HCT116 (cell line): Measurements from ENCODE around the gene GALNT17. TPM values are rescaled to one million over a fixed set of nuclear protein-coding genes. Genes with fewer than 3 reads are reported as not detected.

Experiments used
- ATAC-seq: fragments of 200-7000 bp; cut with Tn5 transposase; 2 replicates; pipeline ENCODE4 v1.9.1; 2020; ENCODE audit warnings: mild to moderate bottlenecking, moderate library complexity
- BruUV-seq: library from RNA; stranded (reverse); fragments of 400-500 nt; replicated peaks from 2 replicates; lab custom pipeline; 2021; lab: Mats Ljungman, UMichigan
- CTCF ChIA-PET: fragments of 300-600 bp; sonication (Branson Sonifier 250); formaldehyde crosslinking; loops from one replicate; lab custom pipeline; 2021; ENCODE audit warnings: antibody characterized with exemption; lab: Charles Lee
- POLR2A ChIA-PET: fragments of 300-600, 350-600 bp; sonication (Branson Sonifier 250); formaldehyde crosslinking; loops from one replicate; lab custom pipeline; 2021; ENCODE audit warnings: antibody characterized with exemption; lab: Charles Lee
- RAD21 ChIA-PET, 2 experiments: fragments of 300-600 bp; sonication (Branson Sonifier 250); formaldehyde crosslinking; loops; one replicate each; lab custom pipeline; 2023; ENCODE audit warnings: low total read pairs in 2 of 2; ENCODE audit not compliant: uncharacterized antibody in 2 of 2, unreplicated experiment in 2 of 2, low non-redundant PET in 1 of 2; lab: Charles Lee
- DNase-seq: peaks from one replicate; pipeline ENCODE4 v3.0.0-alpha.2; 2010; ENCODE audit warnings: low read depth, low spot score
- H2AFZ ChIP-seq: fragments of 200-600 bp; shearing (Covaris generic), sonication (generic); 2 replicates; pipeline ENCODE4 v1.6.1; 2017; ENCODE audit warnings: low read depth, mixed run types, mixed read lengths, antibody characterized with exemption, low read length; ENCODE audit not compliant: poor library complexity, severe bottlenecking
- H3K27ac ChIP-seq: 2 replicates; pipeline ENCODE4 v1.5.1; 2012; ENCODE audit warnings: low read depth, low read length
- H3K27me3 ChIP-seq: fragments of 200-600 bp; sonication (generic); 2 replicates; pipeline ENCODE4 v1.6.1; 2016; ENCODE audit warnings: mixed run types, low read length, mixed read lengths; ENCODE audit not compliant: insufficient read depth
- H3K36me3 ChIP-seq, 2 experiments: fragments of 200-500 bp in 1 of 2; fragments of 200-600 bp in 1 of 2; sonication (Bioruptor generic) in 1 of 2; sonication (generic) in 1 of 2; 2 replicates each; pipeline versions ENCODE4 v1.5.1 to v1.6.1; 2014 to 2016; ENCODE audit warnings: low read length in 2 of 2, inconsistent platforms in 1 of 2, mixed read lengths in 1 of 2, mixed run types in 1 of 2; ENCODE audit not compliant: insufficient read depth in 2 of 2, control insufficient read depth in 1 of 2
- H3K4me1 ChIP-seq, 2 experiments: fragments of 200-600 bp in 1 of 2; sonication (generic) in 1 of 2; 2 replicates each; pipeline versions ENCODE4 v1.5.1 to v1.6.1; 2012 to 2017; ENCODE audit warnings: low read length in 2 of 2, inconsistent platforms in 1 of 2, mild to moderate bottlenecking in 1 of 2, mixed read lengths in 1 of 2, mixed run types in 1 of 2, moderate library complexity in 1 of 2; ENCODE audit not compliant: insufficient read depth in 2 of 2, control insufficient read depth in 1 of 2
- H3K4me2 ChIP-seq: fragments of 200-600 bp; sonication (generic); 2 replicates; pipeline ENCODE4 v1.6.1; 2017; ENCODE audit warnings: mixed run types, low read length, mixed read lengths
- H3K4me3 ChIP-seq, 2 experiments: fragments of 200-600 bp in 1 of 2; sonication (generic) in 1 of 2; replicated peaks in 1 of 2; 2 replicates each; pipeline ENCODE4 v1.5.1; 2011 to 2016; ENCODE audit warnings: low read length in 2 of 2, control low read depth in 1 of 2, low read depth in 1 of 2, mild to moderate bottlenecking in 1 of 2, mixed read lengths in 1 of 2, mixed run types in 1 of 2
- H3K79me2 ChIP-seq: fragments of 200-600 bp; sonication (generic); 2 replicates; pipeline ENCODE4 v1.6.1; 2017; ENCODE audit warnings: mild to moderate bottlenecking, mixed run types, low read length, moderate library complexity, mixed read lengths; ENCODE audit not compliant: insufficient read depth
- H3K9ac ChIP-seq: fragments of 200-600 bp; sonication (generic); 2 replicates; pipeline ENCODE4 v1.6.1; 2016; ENCODE audit warnings: low read length, mixed read lengths
- H3K9me2 ChIP-seq: fragments of 200-600 bp; sonication (generic), shearing (Covaris generic); 2 replicates; pipeline ENCODE4 v1.6.1; 2017; ENCODE audit warnings: mixed run types, mild to moderate bottlenecking, moderate library complexity; ENCODE audit not compliant: insufficient read depth
- H3K9me3 ChIP-seq, 2 experiments: fragments of 200-500 bp in 1 of 2; fragments of 200-600 bp in 1 of 2; sonication (Bioruptor generic) in 1 of 2; sonication (generic) in 1 of 2; 2 replicates each; pipeline ENCODE4 v1.6.1; 2014 to 2017; ENCODE audit warnings: low read length in 2 of 2, mixed read lengths in 2 of 2, inconsistent platforms in 1 of 2, low read depth in 1 of 2, mild to moderate bottlenecking in 1 of 2, mixed run types in 1 of 2, moderate library complexity in 1 of 2; ENCODE audit not compliant: control insufficient read depth in 1 of 2, insufficient read depth in 1 of 2
- H4K20me1 ChIP-seq: fragments of 200-600 bp; sonication (generic), shearing (Covaris generic); 2 replicates; pipeline ENCODE4 v1.6.1; 2017; ENCODE audit warnings: mixed run types, mild to moderate bottlenecking, moderate library complexity; ENCODE audit not compliant: insufficient read depth
- CBX3 ChIP-seq: IDR thresholded peaks from 2 replicates; pipeline ENCODE4 v1.6.1; 2012; ENCODE audit warnings: low read depth
- CEBPB ChIP-seq: IDR thresholded peaks from 2 replicates; pipeline ENCODE4 v1.6.1; 2012; ENCODE audit warnings: low read depth
- ELF1 ChIP-seq: IDR thresholded peaks from 2 replicates; pipeline ENCODE4 v1.6.1; 2012; ENCODE audit warnings: low read depth, borderline replicate concordance
- EZH2phosphoT487 ChIP-seq: fragments of 200-600 bp; IDR thresholded peaks from 2 replicates; pipeline ENCODE4 v1.6.1; 2018; ENCODE audit warnings: antibody characterized with exemption, borderline replicate concordance
- POLR2A ChIP-seq: IDR thresholded peaks from 2 replicates; pipeline ENCODE4 v1.7.0; 2011; ENCODE audit warnings: borderline replicate concordance; ENCODE audit not compliant: insufficient read depth, insufficient read length; ENCODE audit errors: extremely low read depth
- SRF ChIP-seq: IDR thresholded peaks from 2 replicates; pipeline ENCODE4 v1.6.1; 2012; ENCODE audit warnings: low read depth
- intact Hi-C: fragments of 100-400 bp; cut with micrococcal nuclease; formaldehyde crosslinking; loops from 2 replicates; pipeline ENCODE4 v1.10.0; 2022
- total RNA-seq: library from RNA; stranded (reverse); gene quantifications from one replicate; pipeline ENCODE4 v1.2.1, GENCODE V29; 2021; ENCODE audit not compliant: unreplicated experiment
- TF ChIP-seq, protein P1 (sequence below), 3 experiments: fragments of 200-600 bp in 1 of 3; sonication (generic) in 1 of 3; IDR thresholded peaks in 2 of 3; conservative IDR thresholded peaks in 1 of 3; 2 replicates each; pipeline ENCODE4 v1.5.1; 2012 to 2017; ENCODE audit warnings: low read depth in 2 of 3, low read length in 2 of 3, antibody characterized with exemption in 1 of 3, borderline replicate concordance in 1 of 3, control low read depth in 1 of 3, mild to moderate bottlenecking in 1 of 3, mixed read lengths in 1 of 3, mixed run types in 1 of 3, moderate library complexity in 1 of 3; ENCODE audit not compliant: insufficient read depth in 1 of 3

GALNT17 gene
- total RNA-seq, 1 experiment from 2014 or later, result not detected

DNA sequence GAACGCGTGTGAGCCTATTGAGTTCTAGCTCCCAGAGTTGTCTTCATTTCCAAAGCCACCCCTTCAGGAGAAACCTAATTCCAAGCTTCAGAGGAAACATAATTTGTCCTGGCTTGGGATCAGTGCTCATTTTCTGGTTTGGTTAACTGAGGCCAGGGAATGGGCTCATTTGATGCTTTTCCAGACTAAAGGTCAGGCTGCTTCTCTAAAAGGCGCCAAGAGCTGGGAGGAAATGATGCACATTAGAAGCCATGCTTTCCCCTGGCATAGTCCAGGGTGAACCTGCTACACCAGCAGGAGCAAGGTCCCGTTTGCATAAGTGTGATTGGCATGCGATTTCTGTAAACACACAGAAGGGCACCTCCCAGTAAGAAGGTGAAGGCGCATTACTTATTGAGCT is 435.0 kb downstream of the GALNT17 start:
- H3K27ac ChIP-seq, result no peak overlapping the region
- H3K9ac ChIP-seq, result no peak overlapping the region

DNA sequence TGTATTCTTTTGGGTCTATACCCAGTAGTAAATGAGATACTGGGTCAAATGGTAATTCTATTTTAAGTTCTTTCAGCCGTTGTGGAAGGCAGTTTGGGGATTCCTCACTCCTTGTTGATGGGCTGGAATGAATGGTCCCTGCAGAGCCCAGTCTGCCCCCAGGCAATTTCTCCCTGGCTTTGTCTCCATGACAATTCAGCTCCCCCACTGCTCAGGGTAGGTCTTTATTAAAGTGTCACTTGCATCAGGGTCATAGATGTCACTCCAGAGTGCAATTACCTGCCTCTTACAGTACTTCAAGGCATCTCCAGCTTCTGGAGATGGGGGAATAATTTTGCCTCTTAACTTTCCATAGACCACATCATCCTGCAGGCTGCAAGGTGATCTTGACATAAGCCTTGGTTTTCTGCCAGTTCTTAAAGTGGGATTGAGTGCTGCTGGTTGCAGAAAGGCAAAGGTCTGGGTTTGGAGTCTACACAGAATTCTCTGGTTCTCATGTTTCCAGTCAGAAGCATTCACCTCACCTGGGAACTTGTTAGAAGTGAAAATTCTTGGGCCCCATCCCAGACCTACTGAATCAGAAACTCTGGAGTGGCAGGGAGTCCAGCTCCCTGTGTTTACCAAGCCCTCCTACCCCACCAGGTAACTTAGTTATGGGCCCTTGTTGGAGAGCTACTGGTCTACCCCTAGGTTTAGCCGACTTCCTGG is 442.4 kb downstream of the GALNT17 start:
- no peak overlapping the region for H3K27ac ChIP-seq
- intact Hi-C loops, result no loop called here
- H3K27me3 ChIP-seq, result no peaks in the 10 kb centered on the region
- no peak overlapping the region for H2AFZ ChIP-seq
- ATAC-seq (no peak), DNase-seq (no peak)
- no TSS peak for BruUV-seq
- no peak overlapping the region for H3K4me2 ChIP-seq
- no peaks in the 10 kb centered on the region for H3K79me2 ChIP-seq
- no peak for TF ChIP-seq POLR2A
- no peak for TF ChIP-seq EZH2phosphoT487
- TF ChIP-seq CEBPB, result no peak
- peaks cover 3 to 21% of the 10 kb centered on the region in 2 experiments; a peak in 1 of 4 replicates for H3K9me3 ChIP-seq
- no peaks in the 10 kb centered on the region for H4K20me1 ChIP-seq
- H3K9ac ChIP-seq, result no peak overlapping the region
- H3K9me2 ChIP-seq, result no peaks in the 10 kb centered on the region
- ChIA-PET RAD21 (no interaction called here), POLR2A (no interaction called here), CTCF (no interaction called here)
- H3K4me1 ChIP-seq, result no peaks in the 10 kb centered on the region
- H3K4me3 ChIP-seq, result no peak overlapping the region
- no peaks in the 10 kb centered on the region for H3K36me3 ChIP-seq

More for the DNA sequence above, 435.0 kb downstream of the GALNT17 start:
- Histone ChIP-seq H3K27me3 (no peaks in the 10 kb centered on the region), H3K4me2 (no peak overlapping the region), H3K79me2 (no peaks in the 10 kb centered on the region), H3K9me3 (peaks cover 0 to 15% of the 10 kb centered on the region in 2 experiments; a peak in 1 of 4 replicates), H4K20me1 (no peaks in the 10 kb centered on the region), H3K36me3 (no peaks in the 10 kb centered on the region), H3K9me2 (no peaks in the 10 kb centered on the region)
- CTCF ChIA-PET, result no interaction called here
- no TSS peak for BruUV-seq
- DNase-seq, result no peak
- ATAC-seq, result no peak
- TF ChIP-seq EZH2phosphoT487 (no peak), SRF (no peak), CBX3 (no peak), ELF1 (no peak)
- TF ChIP-seq, protein P1, sequence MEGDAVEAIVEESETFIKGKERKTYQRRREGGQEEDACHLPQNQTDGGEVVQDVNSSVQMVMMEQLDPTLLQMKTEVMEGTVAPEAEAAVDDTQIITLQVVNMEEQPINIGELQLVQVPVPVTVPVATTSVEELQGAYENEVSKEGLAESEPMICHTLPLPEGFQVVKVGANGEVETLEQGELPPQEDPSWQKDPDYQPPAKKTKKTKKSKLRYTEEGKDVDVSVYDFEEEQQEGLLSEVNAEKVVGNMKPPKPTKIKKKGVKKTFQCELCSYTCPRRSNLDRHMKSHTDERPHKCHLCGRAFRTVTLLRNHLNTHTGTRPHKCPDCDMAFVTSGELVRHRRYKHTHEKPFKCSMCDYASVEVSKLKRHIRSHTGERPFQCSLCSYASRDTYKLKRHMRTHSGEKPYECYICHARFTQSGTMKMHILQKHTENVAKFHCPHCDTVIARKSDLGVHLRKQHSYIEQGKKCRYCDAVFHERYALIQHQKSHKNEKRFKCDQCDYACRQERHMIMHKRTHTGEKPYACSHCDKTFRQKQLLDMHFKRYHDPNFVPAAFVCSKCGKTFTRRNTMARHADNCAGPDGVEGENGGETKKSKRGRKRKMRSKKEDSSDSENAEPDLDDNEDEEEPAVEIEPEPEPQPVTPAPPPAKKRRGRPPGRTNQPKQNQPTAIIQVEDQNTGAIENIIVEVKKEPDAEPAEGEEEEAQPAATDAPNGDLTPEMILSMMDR (IDR thresholded peaks at IDR 0.05 in 2 of 3, conservative IDR thresholded peaks at IDR 0.05 in 1 of 3; ENCODE audit: borderline replicate concordance in 1 of 3, insufficient read depth in 1 of 3, low read depth in 2 of 3, low read length in 2 of 3), result no peak
- TF ChIP-seq, all 23 proteins: peak for 0
- intact Hi-C loops, result no loop called here
- ChIA-PET POLR2A (no interaction called here), RAD21 (no interaction called here)
- Histone ChIP-seq H3K4me1 (no peaks in the 10 kb centered on the region), H2AFZ (no peak overlapping the region), H3K4me3 (no peak overlapping the region)
